ENCODE data around the gene TRIM14.

The TRIM14 gene

DNA sequence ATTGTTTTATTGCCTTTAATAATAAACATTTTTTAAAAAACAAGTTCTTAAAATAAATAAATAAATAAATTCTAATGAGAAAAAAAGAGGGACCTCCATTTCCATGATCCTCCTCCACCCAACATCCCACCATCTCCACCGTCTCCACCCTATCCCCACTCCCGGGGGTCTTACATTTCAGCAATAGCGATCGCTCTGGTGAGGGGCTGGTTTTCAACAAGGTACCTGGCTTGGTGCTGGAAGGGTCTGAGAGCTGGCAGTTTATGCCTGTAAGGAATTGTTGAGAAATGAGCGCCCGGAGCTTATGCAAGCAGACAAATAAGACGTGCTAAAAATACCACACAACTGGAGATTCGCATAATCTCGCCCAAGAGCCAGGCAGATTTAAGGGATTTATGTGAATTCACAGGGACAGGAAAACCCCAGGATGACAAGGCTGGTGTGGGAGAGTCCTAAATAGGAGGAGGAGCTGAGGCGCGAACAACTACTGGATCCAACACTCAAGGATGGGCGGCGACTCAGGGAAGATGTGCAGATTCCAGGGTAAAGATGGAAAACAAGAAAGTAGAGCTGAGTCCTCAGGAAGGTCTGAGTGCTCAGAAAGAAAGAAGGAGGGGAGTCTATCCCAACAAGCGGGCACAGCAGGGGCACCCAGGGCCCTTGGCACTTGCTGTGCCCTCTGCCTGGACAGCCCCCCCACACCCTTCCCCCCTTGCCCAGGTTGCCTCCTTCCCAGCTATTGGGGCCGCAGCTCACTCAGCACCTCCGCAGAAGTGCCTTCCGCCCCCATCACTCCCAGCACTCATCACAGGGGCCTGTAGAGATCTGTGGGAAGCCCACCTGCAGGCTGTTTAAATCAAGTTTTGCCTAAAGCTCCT is 27.0 kb downstream of the TRIM14 start:
- no peak for TF ChIP-seq TAF1 (IDR thresholded peaks at IDR 0.05; ENCODE audit: borderline replicate concordance, insufficient read depth, low read length)
- TF ChIP-seq FOXP2 (optimal IDR thresholded peaks at IDR 0.05; ENCODE audit: borderline replicate concordance, extremely low read depth, extremely low read length, insufficient read depth), result no peak
- no peak for TF ChIP-seq POLR2AphosphoS5 (IDR thresholded peaks at IDR 0.05; ENCODE audit: low read depth, low read length)
- TF ChIP-seq, protein P1, sequence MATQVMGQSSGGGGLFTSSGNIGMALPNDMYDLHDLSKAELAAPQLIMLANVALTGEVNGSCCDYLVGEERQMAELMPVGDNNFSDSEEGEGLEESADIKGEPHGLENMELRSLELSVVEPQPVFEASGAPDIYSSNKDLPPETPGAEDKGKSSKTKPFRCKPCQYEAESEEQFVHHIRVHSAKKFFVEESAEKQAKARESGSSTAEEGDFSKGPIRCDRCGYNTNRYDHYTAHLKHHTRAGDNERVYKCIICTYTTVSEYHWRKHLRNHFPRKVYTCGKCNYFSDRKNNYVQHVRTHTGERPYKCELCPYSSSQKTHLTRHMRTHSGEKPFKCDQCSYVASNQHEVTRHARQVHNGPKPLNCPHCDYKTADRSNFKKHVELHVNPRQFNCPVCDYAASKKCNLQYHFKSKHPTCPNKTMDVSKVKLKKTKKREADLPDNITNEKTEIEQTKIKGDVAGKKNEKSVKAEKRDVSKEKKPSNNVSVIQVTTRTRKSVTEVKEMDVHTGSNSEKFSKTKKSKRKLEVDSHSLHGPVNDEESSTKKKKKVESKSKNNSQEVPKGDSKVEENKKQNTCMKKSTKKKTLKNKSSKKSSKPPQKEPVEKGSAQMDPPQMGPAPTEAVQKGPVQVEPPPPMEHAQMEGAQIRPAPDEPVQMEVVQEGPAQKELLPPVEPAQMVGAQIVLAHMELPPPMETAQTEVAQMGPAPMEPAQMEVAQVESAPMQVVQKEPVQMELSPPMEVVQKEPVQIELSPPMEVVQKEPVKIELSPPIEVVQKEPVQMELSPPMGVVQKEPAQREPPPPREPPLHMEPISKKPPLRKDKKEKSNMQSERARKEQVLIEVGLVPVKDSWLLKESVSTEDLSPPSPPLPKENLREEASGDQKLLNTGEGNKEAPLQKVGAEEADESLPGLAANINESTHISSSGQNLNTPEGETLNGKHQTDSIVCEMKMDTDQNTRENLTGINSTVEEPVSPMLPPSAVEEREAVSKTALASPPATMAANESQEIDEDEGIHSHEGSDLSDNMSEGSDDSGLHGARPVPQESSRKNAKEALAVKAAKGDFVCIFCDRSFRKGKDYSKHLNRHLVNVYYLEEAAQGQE (IDR thresholded peaks at IDR 0.05; ENCODE audit: insufficient read depth in 1 of 2, low read depth in 2 of 2, low read length in 2 of 2), result no peak
- no peak for TF ChIP-seq SIN3A (IDR thresholded peaks at IDR 0.05; ENCODE audit: borderline replicate concordance, insufficient read depth, low read length)

DNA sequence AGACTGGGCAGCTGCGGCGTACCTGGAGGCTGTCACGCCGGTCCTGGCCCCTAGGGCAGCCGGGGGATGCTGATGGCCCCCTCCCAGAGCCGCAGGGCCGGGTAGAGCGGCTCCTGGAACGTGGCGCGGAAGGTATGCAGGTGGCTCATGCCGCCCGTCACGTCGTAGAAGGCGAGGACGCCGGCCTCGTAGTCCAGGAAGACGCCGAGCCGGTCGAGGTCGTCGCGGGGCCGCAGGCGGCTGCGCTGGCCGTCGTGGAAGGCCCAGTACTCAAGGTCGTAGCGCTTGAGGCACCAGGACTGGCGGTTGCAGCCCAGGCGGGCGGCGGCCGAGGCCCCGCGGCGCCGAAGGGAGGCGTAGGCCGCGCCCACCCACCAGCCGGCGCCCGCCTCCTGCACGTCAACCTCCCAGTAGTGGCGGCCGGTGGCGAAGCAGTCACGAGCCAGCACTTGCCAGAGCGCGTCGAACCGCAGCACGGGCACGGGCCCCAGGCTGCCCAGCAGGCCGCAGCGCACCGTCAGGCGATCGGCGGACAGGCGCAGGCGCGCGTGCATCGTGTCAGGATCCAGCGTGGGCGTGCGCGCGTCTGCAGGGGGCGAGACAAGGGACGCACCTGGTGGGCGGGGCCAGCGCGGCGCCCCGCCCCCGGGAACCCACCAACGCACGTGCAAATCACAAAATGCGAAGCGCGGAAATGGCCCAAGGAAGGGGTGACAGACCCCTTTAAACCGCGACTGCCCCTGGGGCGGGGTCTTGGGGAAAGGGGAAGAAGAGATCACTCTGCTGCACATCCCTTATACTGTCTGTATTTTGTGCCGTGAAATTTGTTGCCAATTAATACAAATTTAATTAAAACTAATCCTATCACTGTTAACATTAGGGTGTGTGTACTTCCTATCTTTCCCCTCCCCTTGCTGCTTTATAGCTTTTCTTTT is 31.3 kb downstream of the TRIM14 start:
- TF ChIP-seq POLR2AphosphoS5 (IDR thresholded peaks at IDR 0.05; ENCODE audit: low read depth, low read length) (no peak), FOXP2 (optimal IDR thresholded peaks at IDR 0.05; ENCODE audit: borderline replicate concordance, extremely low read depth, extremely low read length, insufficient read depth) (no peak), SIN3A (IDR thresholded peaks at IDR 0.05; ENCODE audit: borderline replicate concordance, insufficient read depth, low read length) (no peak), TAF1 (IDR thresholded peaks at IDR 0.05; ENCODE audit: borderline replicate concordance, insufficient read depth, low read length) (no peak)
- TF ChIP-seq, protein P1 (IDR thresholded peaks at IDR 0.05; ENCODE audit: insufficient read depth in 1 of 2, low read depth in 2 of 2, low read length in 2 of 2), result no peak

DNA sequence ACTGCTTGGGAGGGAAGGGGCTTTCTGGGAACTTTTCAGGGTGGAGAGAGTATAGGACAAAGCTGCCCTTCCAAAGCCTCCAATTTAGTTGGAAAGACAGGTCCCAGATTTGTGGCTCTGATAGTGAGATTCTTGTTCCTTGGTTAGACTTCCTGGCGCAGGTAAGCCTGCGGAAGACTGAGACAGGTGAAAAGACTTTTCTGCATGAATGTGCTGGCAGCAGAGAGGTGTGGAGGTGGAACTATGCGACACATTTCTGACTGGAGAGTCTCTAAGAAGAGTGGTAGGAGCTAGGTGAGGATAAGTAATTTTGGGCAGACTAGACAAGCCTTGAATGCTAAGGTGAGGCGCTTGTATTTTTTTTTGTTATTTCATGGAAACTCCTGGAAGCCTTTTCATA is 32.6 kb downstream of the TRIM14 start:
- no peak for TF ChIP-seq POLR2AphosphoS5 (IDR thresholded peaks at IDR 0.05; ENCODE audit: low read depth, low read length)
- TF ChIP-seq SIN3A (IDR thresholded peaks at IDR 0.05; ENCODE audit: borderline replicate concordance, insufficient read depth, low read length), result no peak
- TF ChIP-seq, protein P1 (IDR thresholded peaks at IDR 0.05; ENCODE audit: insufficient read depth in 1 of 2, low read depth in 2 of 2, low read length in 2 of 2), result no peak
- no peak for TF ChIP-seq TAF1 (IDR thresholded peaks at IDR 0.05; ENCODE audit: borderline replicate concordance, insufficient read depth, low read length)
- no peak for TF ChIP-seq FOXP2 (optimal IDR thresholded peaks at IDR 0.05; ENCODE audit: borderline replicate concordance, extremely low read depth, extremely low read length, insufficient read depth)

DNA sequence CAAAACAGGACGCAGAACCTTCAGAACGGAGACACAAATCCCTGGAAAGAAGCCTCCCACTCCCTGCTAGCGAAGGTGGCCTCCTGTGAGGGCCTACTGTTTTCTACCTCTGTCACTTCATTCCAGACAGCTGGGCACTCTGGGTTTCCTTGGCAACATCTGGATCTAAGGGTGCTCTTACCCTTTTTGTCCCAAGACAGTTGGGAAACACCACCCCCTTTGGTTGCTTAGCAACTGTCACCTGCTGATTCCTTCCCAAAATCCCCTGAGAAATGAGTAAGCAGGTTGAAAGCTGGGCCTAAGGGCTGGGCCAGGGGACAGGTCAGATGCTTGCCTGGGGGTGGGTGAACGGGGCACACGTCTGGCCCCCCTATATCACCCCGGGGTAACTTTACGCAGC is 33.1 kb downstream of the TRIM14 start:
- no peak for TF ChIP-seq SIN3A (IDR thresholded peaks at IDR 0.05; ENCODE audit: borderline replicate concordance, insufficient read depth, low read length)
- TF ChIP-seq FOXP2 (optimal IDR thresholded peaks at IDR 0.05; ENCODE audit: borderline replicate concordance, extremely low read depth, extremely low read length, insufficient read depth), result no peak
- TF ChIP-seq, protein P1 (IDR thresholded peaks at IDR 0.05; ENCODE audit: insufficient read depth in 1 of 2, low read depth in 2 of 2, low read length in 2 of 2), result no peak
- TF ChIP-seq TAF1 (IDR thresholded peaks at IDR 0.05; ENCODE audit: borderline replicate concordance, insufficient read depth, low read length), result no peak
- TF ChIP-seq POLR2AphosphoS5 (IDR thresholded peaks at IDR 0.05; ENCODE audit: low read depth, low read length), result no peak
